A375 (cell line): ENCODE results near the gene ADGRG2. TPM values are rescaled to one million over a fixed set of nuclear protein-coding genes. Genes with fewer than 3 reads are reported as not detected.

Source experiments
- total RNA-seq: library from RNA; depleted of rRNA; stranded (reverse); fragments of >200 nt; shearing (Covaris generic); gene quantifications from 2 replicates; pipeline ENCODE4 v1.2.3, GENCODE V29; 2014; rRNA removed

The ADGRG2 gene, protein sequence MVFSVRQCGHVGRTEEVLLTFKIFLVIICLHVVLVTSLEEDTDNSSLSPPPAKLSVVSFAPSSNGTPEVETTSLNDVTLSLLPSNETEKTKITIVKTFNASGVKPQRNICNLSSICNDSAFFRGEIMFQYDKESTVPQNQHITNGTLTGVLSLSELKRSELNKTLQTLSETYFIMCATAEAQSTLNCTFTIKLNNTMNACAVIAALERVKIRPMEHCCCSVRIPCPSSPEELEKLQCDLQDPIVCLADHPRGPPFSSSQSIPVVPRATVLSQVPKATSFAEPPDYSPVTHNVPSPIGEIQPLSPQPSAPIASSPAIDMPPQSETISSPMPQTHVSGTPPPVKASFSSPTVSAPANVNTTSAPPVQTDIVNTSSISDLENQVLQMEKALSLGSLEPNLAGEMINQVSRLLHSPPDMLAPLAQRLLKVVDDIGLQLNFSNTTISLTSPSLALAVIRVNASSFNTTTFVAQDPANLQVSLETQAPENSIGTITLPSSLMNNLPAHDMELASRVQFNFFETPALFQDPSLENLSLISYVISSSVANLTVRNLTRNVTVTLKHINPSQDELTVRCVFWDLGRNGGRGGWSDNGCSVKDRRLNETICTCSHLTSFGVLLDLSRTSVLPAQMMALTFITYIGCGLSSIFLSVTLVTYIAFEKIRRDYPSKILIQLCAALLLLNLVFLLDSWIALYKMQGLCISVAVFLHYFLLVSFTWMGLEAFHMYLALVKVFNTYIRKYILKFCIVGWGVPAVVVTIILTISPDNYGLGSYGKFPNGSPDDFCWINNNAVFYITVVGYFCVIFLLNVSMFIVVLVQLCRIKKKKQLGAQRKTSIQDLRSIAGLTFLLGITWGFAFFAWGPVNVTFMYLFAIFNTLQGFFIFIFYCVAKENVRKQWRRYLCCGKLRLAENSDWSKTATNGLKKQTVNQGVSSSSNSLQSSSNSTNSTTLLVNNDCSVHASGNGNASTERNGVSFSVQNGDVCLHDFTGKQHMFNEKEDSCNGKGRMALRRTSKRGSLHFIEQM
- total RNA-seq = not detected in 2 replicates

DNA sequence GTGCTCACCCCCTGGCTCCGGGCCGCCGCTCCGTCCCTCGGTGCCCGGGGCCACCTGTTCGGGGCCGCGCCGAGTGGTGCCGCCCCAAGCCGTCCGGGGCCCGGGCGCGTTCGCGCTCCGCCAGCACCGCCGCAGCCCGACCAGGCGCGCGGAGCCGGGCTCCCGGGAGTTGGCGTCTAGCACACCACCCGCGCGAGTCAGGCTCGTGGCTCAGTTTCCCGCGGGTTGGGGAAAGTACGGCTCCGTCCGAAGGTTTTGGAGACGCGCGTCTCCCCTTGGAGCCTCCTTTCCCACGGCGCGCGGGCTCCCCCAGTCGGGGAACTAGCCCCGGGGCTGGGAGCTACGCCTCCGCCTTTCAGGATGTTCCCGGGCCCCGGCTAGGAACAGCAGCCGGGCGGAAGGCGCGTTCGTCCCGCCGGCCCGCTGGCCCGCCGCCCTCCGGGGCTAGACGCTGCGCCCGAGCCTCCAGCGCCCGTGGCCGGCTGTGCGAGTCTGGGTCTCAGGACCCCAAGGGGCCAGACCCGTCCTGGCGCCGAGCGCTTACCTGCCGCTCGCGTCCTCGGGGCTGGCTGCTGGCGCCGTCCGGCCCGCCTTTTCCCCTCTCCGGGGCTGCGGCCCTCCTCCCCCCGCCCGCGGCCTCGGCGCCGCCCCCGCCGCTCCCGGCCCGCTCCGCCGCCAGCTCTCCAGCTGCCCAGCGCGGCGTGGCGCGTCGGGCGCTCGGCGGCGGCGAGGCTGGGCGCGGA is at the start of gene ADGRG2:
ADGRG2 (minus strand) TSS at position 571 of the 743 bp plus-strand sequence. CDS start 53,634 bp downstream, outside the sequence.

GRCh38 chrX:18983666-18984380 is 138.4 kb downstream of the ADGRG2 start, which contains the start of gene PHKA2:
Gene PHKA2 (minus strand): TSS chrX:18984114. CDS start chrX:18983932, 182 bp downstream.

Other genes with a start within 250 kb of the ADGRG2 start
- 9.6 and 15.9 TPM in 2 replicates for gene PHKA2, start 138.4 kb downstream of the ADGRG2 start, total RNA-seq
- 224 and 260 TPM in 2 replicates for gene PDHA1, start 221.5 kb upstream of the ADGRG2 start, total RNA-seq